A549 (cell line): ENCODE results near the gene ERICH6B. TPM values are rescaled to one million over a fixed set of nuclear protein-coding genes. Genes with fewer than 3 reads are reported as not detected.
A peak's percentile ranks its signal among the peaks of the same experiment; 100 is the strongest.

Source experiments
- ATAC-seq, 2 experiments: fragments of 200-7000 bp in 1 of 2; fragments of >200 bp in 1 of 2; cut with Nextera tagmentation in 1 of 2; cut with Tn5 transposase in 1 of 2; 3 replicates each; pipeline versions ENCODE4 v1.8.0 to v1.9.1; 2018 to 2020; ENCODE audit warnings: mild to moderate bottlenecking in 1 of 2, moderate library complexity in 1 of 2
- CTCF ChIA-PET: fragments of 300-600 bp; sonication (Branson Sonifier 250); formaldehyde crosslinking; extraction: SDS; loops from one replicate; lab custom pipeline; 2021; ENCODE audit warnings: antibody characterized with exemption, inconsistent platforms; lab: Yijun Ruan, JAX
- POLR2A ChIA-PET: fragments of 350-600 bp; formaldehyde crosslinking; extraction: SDS; loops from one replicate; lab custom pipeline; 2021; ENCODE audit warnings: antibody characterized with exemption, inconsistent platforms; lab: Yijun Ruan, JAX
- DNase-seq, 2 experiments: peaks; one replicate each; pipeline versions ENCODE4 v3.0.0 to v3.0.0-alpha.2; 2011 to 2016; ENCODE audit warnings: low read depth in 1 of 2, low spot score in 1 of 2
- FAIRE-seq: peaks from 2 replicates; lab custom pipeline; 2011; peaks lifted over from hg19 to GRCh38; lab: Jason Lieb, UNC
- H3K27ac ChIP-seq, 2 experiments: fragments of >200 bp; sonication (Bioruptor Twin); formaldehyde crosslinking; 3 replicates each; pipeline ENCODE4 v1.5.1; 2016 to 2017
- H3K4me1 ChIP-seq: fragments of >200 bp; sonication (Bioruptor Twin); formaldehyde crosslinking; 3 replicates; pipeline ENCODE4 v1.6.1; 2016
- H3K4me2 ChIP-seq: fragments of >200 bp; sonication (Bioruptor Twin); formaldehyde crosslinking; 3 replicates; pipeline ENCODE4 v1.6.1; 2016
- H3K4me3 ChIP-seq: fragments of >200 bp; sonication (Bioruptor Twin); formaldehyde crosslinking; 3 replicates; pipeline ENCODE4 v1.5.1; 2016
- H3K9me3 ChIP-seq: fragments of >200 bp; sonication (Bioruptor Twin); formaldehyde crosslinking; 3 replicates; pipeline ENCODE4 v1.6.1; 2016
- BCL3 ChIP-seq: fragments of >200 bp; sonication (Bioruptor Twin); formaldehyde crosslinking; IDR thresholded peaks from 3 replicates; pipeline ENCODE4 v1.6.1; 2016
- BHLHE40 ChIP-seq: IDR thresholded peaks from 2 replicates; pipeline ENCODE4 v1.6.1; 2012; ENCODE audit warnings: low read depth, low read length, inconsistent platforms
- CBX8 ChIP-seq: fragments of 200-600 bp; sonication (generic); IDR thresholded peaks from 2 replicates; pipeline ENCODE4 v1.6.1; 2016
- CTCF ChIP-seq: fragments of >200 bp; sonication (Bioruptor Twin); formaldehyde crosslinking; IDR thresholded peaks from 3 replicates; pipeline ENCODE4 v1.5.1; 2016
- EHMT2 ChIP-seq: fragments of 200-600 bp; sonication (generic); IDR thresholded peaks from 2 replicates; pipeline ENCODE4 v1.6.1; 2016; ENCODE audit warnings: antibody characterized with exemption, low read depth, mild to moderate bottlenecking, moderate library complexity
- FOSB ChIP-seq: fragments of 250-450 bp; sonication (Bioruptor Pico); IDR thresholded peaks from 2 replicates; pipeline ENCODE4 v1.5.0; 2020; ENCODE audit warnings: mild to moderate bottlenecking, moderate library complexity
- HES2 ChIP-seq: fragments of >200 bp; sonication (Bioruptor Twin); formaldehyde crosslinking; IDR thresholded peaks from 2 replicates; pipeline ENCODE4 v1.6.1; 2016
- HMGXB4 ChIP-seq: fragments of 250-450 bp; sonication (Bioruptor Pico); IDR thresholded peaks from 2 replicates; pipeline ENCODE4 v1.5.0; 2021; ENCODE audit warnings: mild to moderate bottlenecking, moderate library complexity, borderline replicate concordance
- JUNB ChIP-seq: fragments of >200 bp; sonication (Bioruptor Twin); formaldehyde crosslinking; IDR thresholded peaks from 2 replicates; pipeline ENCODE4 v1.6.1; 2016
- MAFK ChIP-seq: fragments of 450-650 bp; IDR thresholded peaks from 2 replicates; pipeline ENCODE4 v1.6.1; 2014; ENCODE audit not compliant: partially characterized antibody
- PHF8 ChIP-seq: fragments of 200-600 bp; sonication (generic); IDR thresholded peaks from 2 replicates; pipeline ENCODE4 v1.6.1; 2016; ENCODE audit warnings: low read depth, mild to moderate bottlenecking, antibody characterized with exemption, moderate library complexity, borderline replicate concordance
- POLR2A ChIP-seq: IDR thresholded peaks from 2 replicates; pipeline ENCODE4 v1.6.1; 2012; ENCODE audit warnings: mild to moderate bottlenecking, low read length
- POLR2AphosphoS2 ChIP-seq: conservative IDR thresholded peaks from 2 replicates; pipeline ENCODE4 v1.6.1; 2012; ENCODE audit warnings: low read length, improper control_type of control experiment, inconsistent platforms
- RCOR1 ChIP-seq: fragments of 150-350 bp; IDR thresholded peaks from 2 replicates; pipeline ENCODE4 v1.6.1; 2014; ENCODE audit warnings: antibody characterized with exemption, low read length, low read depth
- SMC3 ChIP-seq: fragments of >200 bp; sonication (Bioruptor Twin); formaldehyde crosslinking; IDR thresholded peaks from 3 replicates; pipeline ENCODE4 v1.6.1; 2018; ENCODE audit warnings: inconsistent platforms
- SREBF2 ChIP-seq: fragments of 450-650 bp; IDR thresholded peaks from 2 replicates; pipeline ENCODE4 v1.6.1; 2014; ENCODE audit warnings: mild to moderate bottlenecking, moderate library complexity
- TFCP2L1 ChIP-seq: fragments of 250-450 bp; sonication (Bioruptor Pico); IDR thresholded peaks from 2 replicates; pipeline ENCODE4 v1.5.0; 2021; ENCODE audit warnings: mild to moderate bottlenecking
- ZC3H11A ChIP-seq: fragments of 450-650 bp; IDR thresholded peaks from 2 replicates; pipeline ENCODE4 v1.6.1; 2014; ENCODE audit warnings: antibody characterized with exemption, mild to moderate bottlenecking
- ZFP36 ChIP-seq: fragments of 450-650 bp; IDR thresholded peaks from 2 replicates; pipeline ENCODE4 v1.6.1; 2014; ENCODE audit warnings: borderline replicate concordance; ENCODE audit not compliant: partially characterized antibody
- WGBS: methylation state at CpG from one replicate; pipeline ENCODE4 v1.1.6; 2017; ENCODE audit errors: missing lambda C conversion rate; 5-methylcytosine and 5-hydroxymethylcytosine counted together
- polyA plus RNA-seq, 4 experiments: library from polyadenylated mRNA; depleted of rRNA in 3 of 4; stranded (reverse); fragments of >200 nt; fragmentation: RNase III in 1 of 4; extraction: RNeasy Plus Mini Kit Qiagen cat#74134 plus additional on column Dnase treatment in 1 of 4; gene quantifications; 2 replicates in 3 of 4; 3 replicates in 1 of 4; pipeline ENCODE4 v1.2.3, GENCODE V29; 2011 to 2017
- small RNA-seq, 6 experiments: library from RNA; depleted of rRNA; stranded (forward); fragments of <200 nt; gene quantifications; one replicate each; pipeline ENCODE3, GENCODE V24; 2012

The ERICH6B gene
- polyA plus RNA-seq, 2 of the 4 experiments (the other 2 are of a cell fraction): not detected

- TF ChIP-seq MAFK (peak; percentile 38), SMC3 (no peak)
- TF ChIP-seq, all 56 proteins: peak for 1
- Histone ChIP-seq H3K4me3 (no peak overlapping the region), H3K4me1 (peaks cover 10% of the 10 kb centered on the region; the same call in 2 of the 3 replicates), H3K27ac (no peak overlapping the region), H3K9me3 (no peaks in the 10 kb centered on the region), H3K4me2 (0 out of 3 replicates have a peak overlapping the region, but pooled peaks have one; percentile 10)
- 82% methylated on average over 4 of the region's 4 CpGs for WGBS
- ChIA-PET POLR2A (no interaction called here), CTCF (interaction anchor here (1.3 kb wide), 1 partner anchor 130 kb away, joined by 3 read pairs; no protein-coding TSS in a partner anchor)
- no peak for FAIRE-seq
- no peak for ATAC-seq
- no peak for DNase-seq
These were observed 114.9 kb downstream of the ERICH6B start for GRCh38 chr13:45500492-45501174.

GRCh38 chr13:45496942-45497341 is 118.6 kb downstream of the ERICH6B start:
- FAIRE-seq (no peak), DNase-seq (no peak), ATAC-seq (no peak)
- TF ChIP-seq RCOR1 (no peak), ZC3H11A (no peak), CBX8 (no peak), HES2 (no peak), BHLHE40 (no peak), POLR2A (no peak), CTCF (no peak), PHF8 (no peak), MAFK (no peak), JUNB (no peak), BCL3 (no peak), HMGXB4 (CRISPR knock-in tag) (no peak), POLR2AphosphoS2 (no peak), TFCP2L1 (no peak), FOSB (CRISPR knock-in tag) (no peak), SREBF2 (no peak), ZFP36 (no peak)
- 79% methylated on average over 7 of the region's 7 CpGs for WGBS
- no peak overlapping the region for H3K27ac ChIP-seq
- peaks cover 10% of the 10 kb centered on the region; the same call in 2 of the 3 replicates for H3K4me1 ChIP-seq
- no peaks in the 10 kb centered on the region for H3K9me3 ChIP-seq
- no peak overlapping the region for H3K4me2 ChIP-seq
- CTCF ChIA-PET: interaction anchor here (2.8 kb wide), 1 partner anchor 10 kb away, joined by 7 read pairs; no protein-coding TSS in a partner anchor
- no peak overlapping the region for H3K4me3 ChIP-seq
- POLR2A ChIA-PET: no interaction called here

GRCh38 chr13:45492538-45492937 is 123.0 kb downstream of the ERICH6B start:
- Histone ChIP-seq H3K4me3 (no peak overlapping the region), H3K27ac (no peak overlapping the region), H3K4me2 (no peak overlapping the region), H3K4me1 (no peaks in the 10 kb centered on the region), H3K9me3 (no peaks in the 10 kb centered on the region)
- ChIA-PET POLR2A (no interaction called here), CTCF (no interaction called here)
- no peak for TF ChIP-seq EHMT2
- ATAC-seq: no peak
- WGBS: 91% methylated on average over 1 of the region's 1 CpG
- FAIRE-seq: no peak
- DNase-seq: no peak

Small RNA genes within 50 kb of the gene (small RNA-seq; reads per million reads assigned to genes)
- gene RNA5SP27: 0 reads per million in 6 experiments
- 0 reads per million in 6 experiments for gene TIMM9P3

Other genes starting within 250 kb of the ERICH6B start
- 11.2 and 12.7 TPM in 2 replicates for gene SLC25A30, start 197.4 kb downstream of the ERICH6B start, polyA plus RNA-seq (2011; rRNA removed)
- gene SLC25A30, start 197.4 kb downstream of the ERICH6B start, polyA plus RNA-seq (2017; fragmentation: RNase III; extraction: RNeasy Plus Mini Kit Qiagen cat#74134 plus additional on column Dnase treatment): 10.1 to 10.6 TPM (median 10.1 TPM) in 3 replicates
- gene COG3, start 150.8 kb downstream of the ERICH6B start, polyA plus RNA-seq (2011; rRNA removed): 20.0 and 23.3 TPM in 2 replicates
- gene COG3, start 150.8 kb downstream of the ERICH6B start, polyA plus RNA-seq (2017; fragmentation: RNase III; extraction: RNeasy Plus Mini Kit Qiagen cat#74134 plus additional on column Dnase treatment): 8.2 to 9.1 TPM (median 9.0 TPM) in 3 replicates
- 0.08 and 0.28 TPM in 2 replicates for gene CBY2, start 86.6 kb upstream of the ERICH6B start, polyA plus RNA-seq (2011; rRNA removed)
- not detected in 3 replicates for gene CBY2, start 86.6 kb upstream of the ERICH6B start, polyA plus RNA-seq (2017; fragmentation: RNase III; extraction: RNeasy Plus Mini Kit Qiagen cat#74134 plus additional on column Dnase treatment)
- not detected in 2 replicates for gene SIAH3, start 236.0 kb upstream of the ERICH6B start, polyA plus RNA-seq (2011; rRNA removed)
- not detected in 3 replicates for gene SIAH3, start 236.0 kb upstream of the ERICH6B start, polyA plus RNA-seq (2017; fragmentation: RNase III; extraction: RNeasy Plus Mini Kit Qiagen cat#74134 plus additional on column Dnase treatment)